Activated CD4-positive, alpha-beta T cell treated with anti-CD3 and anti-CD28 coated beads for 48 hours (primary cell): Measurements from ENCODE around the gene RAPGEF1.
"Not testable (repeated sequence)": the region's sequence is repeated elsewhere in the genome, so short reads cannot be mapped to it uniquely, and the experiment has no call there.

Source experiments
- DNase-seq: peaks from one replicate; pipeline ENCODE4 v3.0.0-alpha.2; 2020

Gene RAPGEF1

DNA sequence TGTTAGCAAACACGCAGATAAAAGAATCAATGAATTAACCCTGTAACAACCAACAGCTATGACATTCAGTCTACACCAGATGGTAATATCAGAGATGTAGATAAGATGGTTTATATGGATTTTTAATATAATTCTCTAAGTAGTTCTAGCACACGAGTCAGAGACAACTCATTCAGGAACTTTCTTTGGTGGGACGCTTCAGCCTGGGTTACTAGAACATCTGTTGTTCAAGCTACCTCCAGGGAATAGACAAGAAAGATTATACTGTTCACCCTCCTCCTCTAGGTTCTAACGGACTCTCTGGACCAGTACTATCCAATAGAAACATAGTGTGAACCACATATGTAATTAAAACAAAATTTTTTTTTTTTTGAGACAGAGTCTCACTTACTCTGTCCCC, 73.8 kb downstream of the RAPGEF1 start:
- DNase-seq, result no peak

DNA sequence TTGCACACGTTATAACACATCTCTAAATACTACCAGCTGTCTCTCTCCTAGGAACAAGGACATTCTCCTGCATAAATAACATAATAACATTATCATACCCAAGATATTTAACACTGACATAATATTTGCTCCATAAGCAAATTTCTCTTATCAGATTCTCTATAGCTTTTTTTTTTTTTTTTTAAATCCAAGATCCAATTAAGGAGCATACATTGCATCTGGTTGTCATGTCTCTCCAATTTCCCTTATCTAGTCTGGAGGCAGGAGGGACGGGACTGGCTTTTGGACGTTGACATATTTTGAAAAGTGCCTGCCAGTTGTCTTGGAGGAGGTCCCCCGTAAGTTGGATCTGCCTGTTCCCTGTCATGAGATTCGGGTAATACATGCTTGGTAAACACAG, 76.6 kb downstream of the RAPGEF1 start:
- DNase-seq, result no peak

DNA sequence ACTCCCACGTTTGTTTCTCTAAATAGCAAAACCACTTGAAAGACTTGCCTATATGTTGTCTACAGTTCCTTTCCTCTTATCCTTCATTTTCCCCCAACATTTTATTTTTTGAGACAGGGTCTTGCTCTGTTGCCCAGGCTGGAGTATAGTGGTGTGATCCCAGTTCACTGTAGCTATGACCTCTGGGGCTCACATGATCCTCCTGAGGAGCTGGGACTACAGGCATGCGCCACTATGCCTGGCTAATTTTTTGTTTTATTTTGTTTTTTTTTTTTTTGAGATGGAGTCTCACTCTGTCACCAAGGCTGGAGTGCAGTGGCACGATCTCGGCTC, 77.6 kb downstream of the RAPGEF1 start:
- not testable (repeated sequence) for DNase-seq

DNA sequence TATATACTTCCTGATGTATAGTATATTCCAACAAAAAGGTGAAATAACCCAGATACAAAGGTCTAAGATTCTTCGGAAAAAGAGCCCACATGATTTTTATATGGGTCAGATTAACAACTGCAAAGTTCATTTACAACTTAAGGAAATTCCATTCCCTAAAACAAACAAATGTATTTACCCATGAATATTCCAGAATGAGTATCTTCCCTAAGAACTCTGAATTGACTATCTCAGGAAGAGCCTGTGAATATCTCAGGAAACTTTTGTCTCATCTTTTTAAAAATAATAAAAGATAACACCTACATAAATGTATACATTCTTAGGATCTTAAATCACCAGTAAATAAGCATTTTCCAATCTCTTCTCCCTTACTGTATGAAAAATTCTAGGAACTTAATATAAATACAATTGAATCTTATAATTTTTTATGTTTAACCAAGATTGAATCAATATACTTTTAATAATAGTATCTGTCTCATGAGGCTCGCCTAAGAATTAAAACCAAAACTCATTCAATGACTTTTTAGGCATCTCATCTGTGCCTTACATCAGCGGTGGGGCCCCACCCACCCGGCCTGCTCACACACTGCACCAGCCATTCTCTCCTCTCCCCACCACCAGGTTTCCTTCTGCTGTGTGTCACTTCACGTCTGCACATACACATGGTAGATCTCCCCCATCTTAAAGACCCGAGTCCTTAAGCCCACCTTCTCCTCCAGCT, 78.1 kb downstream of the RAPGEF1 start:
- DNase-seq, result peak; percentile 83

DNA sequence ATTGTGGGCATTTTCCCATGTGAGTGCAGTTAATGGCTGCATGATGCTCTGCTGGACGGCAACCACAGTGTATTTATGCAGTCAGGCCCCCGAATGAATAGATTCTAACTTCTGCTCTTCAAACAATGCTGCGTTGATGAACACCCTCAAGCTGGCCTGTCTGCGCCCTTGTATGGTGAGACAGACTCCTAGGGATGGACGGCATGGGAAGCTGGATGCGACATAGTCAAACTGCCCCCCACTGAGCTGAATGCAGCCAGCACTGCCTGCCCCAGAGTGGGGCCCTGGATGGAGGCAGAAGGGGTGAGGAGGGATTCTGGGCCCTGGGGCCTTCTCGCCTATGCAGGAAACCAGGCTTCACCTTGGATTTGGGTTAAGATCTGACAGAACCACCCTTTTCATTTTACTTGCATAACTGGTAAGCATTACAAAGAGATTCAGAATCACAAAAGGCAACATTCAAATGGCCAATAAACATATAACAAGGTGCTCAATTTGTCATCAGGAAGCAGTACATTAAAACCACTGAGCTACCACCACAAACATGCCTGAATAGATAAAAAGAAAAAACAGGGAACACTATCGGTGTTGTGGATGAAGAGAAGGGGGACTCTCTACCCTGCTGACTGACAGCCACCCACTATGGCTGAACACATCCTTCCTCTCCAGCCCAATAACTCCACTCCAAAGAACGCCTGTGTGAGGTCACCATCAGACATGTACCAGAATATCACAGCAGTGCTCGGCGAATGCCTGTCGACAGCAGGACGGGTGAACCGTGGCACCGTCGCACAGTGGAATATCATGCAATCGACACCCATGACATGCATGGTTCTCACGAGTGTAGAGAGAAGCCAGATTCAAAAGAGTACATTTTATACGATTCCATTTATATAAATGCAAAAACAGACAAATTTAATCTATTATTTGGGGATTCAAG, 79.1 kb downstream of the RAPGEF1 start:
- no peak for DNase-seq

DNA sequence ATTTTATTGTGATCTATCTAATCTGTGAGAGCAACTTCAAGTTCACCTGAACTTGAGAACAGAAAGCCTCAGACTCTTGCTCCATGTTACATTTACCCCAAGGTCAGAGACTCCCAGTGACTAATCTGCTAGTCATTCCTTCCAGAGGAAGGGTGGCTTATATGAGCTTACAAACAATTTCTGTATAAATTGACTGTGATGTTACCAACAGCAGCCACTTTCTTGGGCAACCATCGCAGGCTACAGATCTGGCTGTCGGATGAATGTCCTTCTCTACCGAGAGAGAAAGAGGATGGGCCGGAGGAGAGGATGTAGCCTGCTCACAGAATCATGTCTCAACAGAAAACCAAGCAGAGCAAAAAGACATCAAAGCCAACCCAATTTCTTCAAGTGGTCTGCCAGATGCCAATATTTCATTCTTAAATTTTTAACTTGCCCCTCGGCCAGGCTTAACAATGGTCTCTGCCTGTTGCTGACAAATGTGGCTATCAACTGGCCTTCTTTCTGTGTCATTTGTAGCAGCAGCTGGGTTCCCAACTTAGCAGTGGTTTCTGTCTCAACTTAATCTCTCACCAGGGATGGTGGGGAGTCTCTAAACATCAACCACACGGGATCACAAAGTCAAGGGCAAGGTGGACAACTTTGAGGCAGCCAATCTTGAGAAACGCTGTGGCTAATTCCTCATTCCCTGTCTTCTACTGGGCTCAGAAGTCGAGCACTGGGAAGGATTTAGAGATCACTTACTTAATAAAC, 81.3 kb downstream of the RAPGEF1 start:
- DNase-seq, result peak; percentile 57

DNA sequence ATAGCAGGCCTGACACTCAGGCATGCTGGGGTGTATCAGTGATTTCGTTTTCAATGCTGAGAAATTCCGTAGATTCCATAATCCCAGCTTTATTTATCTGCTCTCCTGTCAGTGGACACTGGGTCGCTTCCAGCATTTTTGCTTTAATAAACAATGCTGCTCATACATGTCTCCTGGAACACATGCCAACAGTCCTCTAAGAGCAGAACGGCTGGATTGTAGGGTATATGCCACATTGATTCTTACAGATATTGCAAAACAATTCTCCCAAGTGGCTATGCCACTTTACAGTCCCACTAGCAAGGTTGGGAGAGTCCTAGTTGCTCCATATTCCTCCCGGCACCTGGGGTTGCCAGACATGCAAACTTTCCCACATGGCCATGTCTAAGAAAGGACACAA, 81.9 kb downstream of the RAPGEF1 start:
- no peak for DNase-seq

DNA sequence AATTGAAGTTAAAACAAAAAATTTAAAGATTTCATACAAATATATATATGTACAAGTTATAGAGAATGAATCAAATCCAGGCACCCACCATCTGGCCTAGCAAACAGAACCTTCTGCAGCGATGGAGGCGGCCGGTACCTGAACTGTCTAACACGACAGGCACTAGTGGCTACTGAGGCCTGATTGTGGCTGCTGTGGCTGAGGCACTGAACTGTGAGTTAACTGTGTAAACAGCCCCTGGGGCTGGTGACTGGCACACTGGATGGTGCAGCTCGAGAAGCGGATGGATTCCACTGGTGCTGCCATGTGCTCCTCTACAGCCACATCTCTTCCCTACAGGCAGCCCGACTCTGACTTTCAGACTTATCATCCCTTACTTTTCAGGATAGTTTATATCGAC, 82.4 kb downstream of the RAPGEF1 start:
- peak; percentile 31 for DNase-seq

DNA sequence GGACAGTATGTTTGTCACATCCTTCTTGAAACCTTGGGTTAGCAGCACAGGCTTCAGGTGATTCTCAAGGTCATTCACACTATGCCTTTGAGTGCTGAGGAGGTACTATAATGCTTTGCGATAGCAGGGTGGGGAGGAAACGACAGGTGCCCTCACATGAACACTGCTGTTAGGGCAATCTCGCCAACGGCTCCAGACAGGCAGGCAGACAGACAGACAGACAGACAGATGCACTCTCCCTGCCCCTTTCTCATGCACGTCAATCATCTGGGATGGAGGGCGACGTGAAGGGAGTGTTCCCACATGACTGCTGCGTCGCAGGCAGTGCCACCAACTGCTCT, 82.9 kb downstream of the RAPGEF1 start:
- peak; percentile 24 for DNase-seq

DNA sequence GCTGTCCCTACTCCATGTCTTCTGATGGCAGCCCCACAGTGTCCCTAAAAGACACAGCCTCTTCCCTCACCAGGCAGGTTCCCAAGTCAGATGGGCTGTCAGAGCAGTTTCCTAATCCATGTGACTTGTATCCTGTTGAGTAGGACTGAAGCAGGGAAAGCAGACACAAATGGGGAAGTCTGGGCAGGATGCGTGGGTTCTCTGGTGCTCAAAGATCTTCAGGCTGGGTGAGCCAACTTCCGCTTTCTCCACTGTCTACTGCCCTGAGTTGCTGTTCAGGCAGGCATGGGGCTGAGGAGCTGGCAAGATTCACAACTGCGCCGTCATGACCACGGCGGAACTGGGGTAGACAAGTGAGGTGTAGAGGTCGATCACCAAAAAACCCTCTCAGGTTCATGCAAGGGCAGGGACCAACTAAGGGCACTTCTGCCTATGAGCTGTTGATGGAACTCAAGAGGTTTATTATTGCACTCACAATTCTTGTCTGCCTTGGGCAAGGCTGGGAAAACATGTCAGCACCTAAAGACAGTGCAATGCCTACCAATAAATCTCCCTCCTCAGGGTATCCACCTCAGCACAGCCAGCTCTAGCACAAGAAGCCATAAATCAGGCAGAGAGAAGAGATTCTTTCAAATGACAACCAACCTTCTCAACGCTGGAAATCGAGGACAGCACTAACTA, 83.4 kb downstream of the RAPGEF1 start:
- DNase-seq, result peak; percentile 73

DNA sequence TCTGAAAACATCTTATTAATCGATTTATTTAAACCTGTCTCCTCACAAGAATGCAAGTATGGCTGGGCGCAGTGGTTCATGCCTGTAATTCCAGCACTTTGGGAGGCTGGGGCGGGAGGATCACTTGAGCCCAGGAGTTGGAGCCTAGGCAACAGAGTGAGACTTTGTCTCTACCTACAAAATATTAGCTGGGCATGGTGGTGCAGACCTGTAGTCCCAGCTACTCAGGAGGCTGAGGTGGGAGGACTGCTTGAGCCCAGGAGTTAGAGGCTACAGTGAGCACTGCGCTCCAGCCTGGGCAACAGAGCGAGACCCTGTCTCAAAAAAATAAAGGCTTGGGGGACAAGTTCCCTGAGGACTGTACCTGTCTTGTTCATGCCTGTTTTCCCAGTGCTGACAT, 85.5 kb downstream of the RAPGEF1 start:
- not testable (repeated sequence) for DNase-seq

DNA sequence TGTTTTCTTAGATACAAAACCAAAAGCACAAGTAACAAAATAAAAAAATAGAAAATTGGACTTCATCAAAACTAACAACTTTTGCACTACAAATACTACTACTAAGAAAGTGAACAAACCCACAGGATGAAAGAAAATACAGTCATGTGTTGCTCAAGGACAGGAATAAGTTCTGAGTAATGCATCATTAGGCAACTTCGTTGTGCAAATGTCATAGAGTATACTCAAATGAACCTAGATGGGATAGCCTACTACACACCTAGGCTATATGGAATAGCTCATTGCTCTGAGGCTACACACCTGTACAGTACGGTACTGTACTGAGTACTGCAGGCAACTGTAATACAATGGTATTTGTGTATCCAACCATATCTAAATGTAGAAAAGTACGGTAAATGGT, 88.3 kb downstream of the RAPGEF1 start:
- DNase-seq, result no peak

DNA sequence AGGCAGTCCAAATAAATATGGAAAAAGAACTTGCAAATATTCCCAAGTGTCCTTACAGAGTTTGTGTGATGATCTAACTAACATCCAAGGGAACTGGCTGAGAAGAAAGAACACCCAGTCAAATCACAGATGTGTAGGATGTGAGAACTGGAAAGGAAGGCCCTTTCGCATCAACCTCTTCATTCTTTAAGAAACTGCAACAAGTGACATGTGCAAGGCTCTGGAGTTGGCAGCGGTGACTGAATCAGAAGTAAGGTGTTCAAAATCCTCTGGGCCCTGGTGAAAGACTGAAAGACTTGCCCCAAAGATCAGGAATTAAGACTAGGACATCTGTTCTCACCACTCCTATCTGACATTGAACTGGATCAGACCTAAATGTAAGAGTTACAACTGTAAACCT, 88.7 kb downstream of the RAPGEF1 start:
- DNase-seq, result peak; percentile 53

DNA sequence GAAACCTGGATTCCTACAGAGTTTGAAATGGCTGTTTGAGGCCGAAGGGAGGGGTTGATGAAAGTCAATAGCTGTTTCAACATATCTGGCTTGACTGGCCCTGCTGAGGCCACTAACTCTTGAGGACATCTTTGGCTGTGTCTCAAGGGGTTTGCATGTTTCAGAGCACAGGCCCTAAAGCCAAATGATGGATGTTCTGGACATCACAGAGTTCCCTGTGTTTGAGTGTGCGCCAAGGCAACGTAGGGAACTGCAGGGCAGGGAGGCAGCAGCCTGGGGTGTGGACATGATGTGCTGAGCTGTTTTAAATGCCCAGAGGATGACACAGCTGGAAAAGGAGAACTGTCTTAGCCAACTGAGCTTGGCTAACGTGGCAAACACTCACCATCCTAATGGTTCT, 89.6 kb downstream of the RAPGEF1 start:
- DNase-seq, result no peak

DNA sequence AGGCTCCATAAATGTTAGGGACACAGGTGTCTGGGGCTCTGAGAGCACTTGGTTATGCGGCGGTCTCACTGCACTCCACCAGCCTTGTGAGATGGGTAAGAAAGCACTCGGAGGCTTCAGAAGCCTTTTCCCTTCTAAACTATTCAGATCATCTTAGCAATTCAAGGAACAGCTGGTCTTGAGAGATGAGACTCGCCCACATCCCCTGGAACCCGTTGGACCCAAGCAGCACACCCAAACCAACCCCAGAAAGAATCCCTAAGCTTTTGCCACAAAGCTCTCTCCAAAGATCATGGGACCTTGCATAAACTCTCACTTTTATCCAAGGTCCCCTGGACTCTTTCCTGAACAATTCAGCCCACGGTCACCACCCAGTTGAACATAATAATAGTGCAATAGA, 90.2 kb downstream of the RAPGEF1 start:
- DNase-seq, result no peak

DNA sequence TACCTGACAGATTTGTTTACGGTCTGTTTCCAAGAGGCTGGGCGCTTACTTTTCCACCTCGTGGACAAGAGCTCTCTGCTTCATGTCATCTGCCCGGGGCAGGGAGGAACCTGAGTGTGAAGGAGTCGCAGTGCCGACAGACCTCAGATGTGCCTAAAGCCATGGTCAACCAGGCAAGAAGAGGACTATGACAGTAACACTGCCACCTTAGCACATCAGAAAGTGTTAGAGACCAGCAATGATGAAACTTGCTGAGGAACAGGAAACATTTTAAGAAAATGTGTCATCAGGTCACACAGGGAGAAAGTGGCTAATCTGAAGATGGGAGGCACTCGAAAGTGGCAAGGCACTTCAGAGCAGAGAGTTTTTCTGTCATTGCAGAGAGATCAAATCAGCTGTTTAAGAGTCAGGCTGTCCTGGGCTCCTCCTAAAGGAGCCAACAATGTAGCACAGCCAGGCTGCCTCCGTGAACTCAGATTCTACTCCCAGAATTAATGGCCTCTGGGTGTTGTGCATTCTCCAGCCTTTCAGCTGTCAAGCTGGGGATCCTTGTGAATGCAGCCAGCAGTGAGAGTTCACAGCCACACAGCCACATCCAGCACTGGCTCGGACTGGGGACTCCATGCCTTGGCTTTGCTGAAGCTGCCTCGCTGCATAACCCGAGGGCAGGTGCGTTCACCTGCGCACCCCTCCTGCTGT, 94.6 kb downstream of the RAPGEF1 start:
- peak; percentile 41 for DNase-seq

DNA sequence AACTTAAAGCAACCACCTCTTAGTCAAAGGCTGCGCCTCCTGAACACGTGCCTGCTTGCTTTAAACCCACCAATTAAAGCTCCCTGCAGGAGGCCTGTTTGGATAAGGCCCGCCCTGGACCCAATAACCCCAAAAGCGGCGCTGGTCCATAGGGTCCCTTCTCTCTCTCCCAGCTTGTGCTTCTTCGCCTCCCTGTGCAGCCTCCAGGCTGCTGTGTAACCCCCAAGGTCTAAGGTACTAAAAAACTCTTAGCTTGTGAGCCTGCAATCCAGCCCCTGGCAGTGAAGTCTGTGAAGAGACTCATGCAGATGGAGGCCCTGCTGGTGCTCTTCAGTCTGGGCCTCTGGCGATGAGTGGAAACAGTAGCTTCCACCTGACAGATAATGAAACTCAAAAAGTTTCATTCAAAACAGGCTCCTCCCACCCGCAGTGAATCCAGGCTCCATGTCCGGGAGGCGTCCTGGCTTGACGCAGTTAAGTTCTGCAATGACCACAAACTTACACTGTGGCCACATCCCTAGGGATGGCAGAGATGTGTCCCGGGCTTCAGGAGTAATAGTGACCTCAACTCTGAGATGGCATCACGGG, 97.3 kb downstream of the RAPGEF1 start:
- peak; percentile 77 for DNase-seq

DNA sequence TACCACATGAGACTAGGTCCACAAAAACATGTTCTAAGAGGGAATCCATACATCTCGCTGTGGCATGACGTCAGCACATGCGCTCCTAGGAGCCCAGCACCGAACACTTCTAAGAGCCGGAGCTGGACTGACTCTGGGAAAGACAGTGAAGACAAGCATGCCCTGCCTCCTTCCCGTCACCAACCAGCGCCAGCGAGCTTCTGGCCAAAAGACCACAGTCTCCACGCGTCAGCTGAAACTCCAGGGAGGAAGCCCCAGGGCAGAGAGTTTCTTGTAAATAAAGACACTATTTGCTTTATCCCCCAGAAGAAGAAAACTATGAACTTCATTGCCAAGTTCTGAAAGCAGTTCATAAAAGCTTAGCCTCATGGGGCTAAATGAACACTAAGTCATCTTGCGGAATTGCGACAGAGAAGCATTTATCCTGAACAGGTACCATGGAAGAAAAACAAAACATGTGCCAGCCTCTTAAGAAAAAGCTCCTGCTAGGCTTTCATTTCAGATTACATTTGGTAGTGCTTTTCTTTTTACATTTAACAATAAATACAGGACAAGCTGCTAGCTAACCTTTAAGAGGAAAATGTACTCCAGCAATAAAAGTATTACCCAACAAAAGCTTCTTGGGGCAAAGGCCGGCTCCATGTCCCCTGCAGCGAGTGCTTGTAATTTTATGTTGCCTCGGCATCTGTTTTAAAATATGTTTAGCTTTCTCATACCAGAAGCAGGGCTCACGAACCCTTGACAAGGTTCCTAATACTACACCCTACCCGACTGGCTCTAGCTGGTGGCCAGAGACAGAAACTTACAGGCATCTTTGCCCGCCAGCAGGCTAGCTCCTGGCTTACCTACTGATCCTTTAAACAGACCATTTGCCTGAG, 98.0 kb downstream of the RAPGEF1 start:
- DNase-seq, result no peak

DNA sequence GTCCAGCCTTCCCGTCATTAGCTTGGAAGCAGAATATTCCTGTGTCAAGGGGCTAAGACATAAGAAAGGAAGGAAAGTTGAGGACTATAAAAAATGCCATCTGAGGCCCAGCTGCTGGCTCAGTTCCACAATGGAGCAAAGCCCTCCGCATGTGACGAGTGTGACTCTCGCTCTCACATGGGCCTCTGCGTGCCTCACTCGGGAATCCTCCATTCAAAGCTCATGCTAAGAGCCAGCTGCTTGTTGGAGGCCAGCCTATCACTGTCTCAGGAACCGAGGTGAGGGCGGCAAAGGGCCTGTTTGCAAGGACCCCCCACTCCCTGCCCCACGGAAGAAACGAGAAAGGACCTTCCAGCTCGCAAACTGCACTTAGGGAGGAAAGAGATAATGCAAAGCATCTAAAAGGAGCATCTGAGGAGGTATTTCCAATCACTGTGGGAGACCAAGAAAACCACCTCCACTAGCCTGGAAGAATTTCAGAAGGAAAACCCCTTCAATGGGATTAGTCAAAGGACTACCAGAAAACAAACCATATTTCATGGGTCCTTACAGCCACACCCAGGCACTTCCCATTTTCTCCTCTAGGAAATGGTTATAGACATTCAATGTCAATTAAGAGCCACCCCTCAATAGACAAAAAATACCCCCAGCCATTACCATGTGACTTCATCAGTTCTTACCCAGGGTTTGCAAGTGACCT, 99.3 kb downstream of the RAPGEF1 start:
- DNase-seq, result no peak

DNA sequence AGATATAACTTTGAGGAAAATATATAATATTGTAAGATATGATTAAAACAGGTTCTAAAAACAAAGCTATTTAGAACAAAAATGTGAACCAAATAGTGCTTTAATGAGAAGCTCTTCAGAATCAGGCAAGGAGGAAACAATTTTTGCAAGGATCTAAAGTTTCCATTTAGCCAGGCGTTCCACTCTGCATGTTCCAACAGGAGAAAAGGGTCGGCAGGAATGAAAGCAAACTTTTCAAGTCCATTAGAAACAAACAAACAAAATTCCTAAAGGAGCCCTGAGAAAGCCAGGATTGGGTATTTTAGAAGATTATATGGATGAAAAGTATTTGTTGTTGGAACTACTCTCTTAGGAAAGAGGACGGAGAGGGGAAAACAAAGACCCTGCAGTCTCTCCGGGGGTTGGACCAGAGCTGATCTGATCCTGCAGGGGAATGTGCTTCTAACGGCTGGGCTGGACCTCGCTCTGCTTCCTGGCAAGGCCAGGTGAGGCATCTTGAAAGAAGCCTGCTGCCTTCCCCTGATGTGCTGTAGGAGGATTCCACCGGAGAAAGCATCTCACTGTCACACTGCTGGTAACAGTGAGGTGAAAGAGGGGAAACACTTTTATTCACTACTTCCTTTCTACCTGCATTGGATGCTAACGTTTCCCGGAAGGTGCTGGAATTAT, 100.0 kb downstream of the RAPGEF1 start:
- no peak for DNase-seq
